Kidney (tissue), 14 donors: ENCODE data around the gene IFI27L1. TPM values are rescaled to one million over a fixed set of nuclear protein-coding genes. Genes with fewer than 3 reads are reported as not detected.

Experiments
- DNase-seq, 5 donors: peaks; one replicate each; pipeline ENCODE4 v3.0.0-alpha.2; 2013 to 2020
- FAIRE-seq: peaks from 2 replicates; lab custom pipeline; 2012; peaks lifted over from hg19 to GRCh38; lab: Jason Lieb, UNC
- H3K27ac ChIP-seq, 2 donors: one replicate each; pipeline ENCODE4 v1.7.0; 2013; ENCODE audit warnings: low read depth in 2 of 2, low read length in 2 of 2, inconsistent platforms in 1 of 2
- H3K27me3 ChIP-seq: one replicate; pipeline ENCODE4 v1.7.1; 2013; ENCODE audit warnings: low read length, inconsistent platforms; ENCODE audit not compliant: control insufficient read depth, insufficient read depth
- H3K36me3 ChIP-seq, 3 donors: one replicate each; pipeline versions ENCODE4 v1.7.0 to v1.7.1; 2013; ENCODE audit warnings: low read length in 3 of 3, control low read depth in 1 of 3, inconsistent platforms in 1 of 3; ENCODE audit not compliant: insufficient read depth in 3 of 3, control insufficient read depth in 2 of 3
- H3K4me1 ChIP-seq, 3 donors: one replicate each; pipeline versions ENCODE4 v1.7.0 to v1.7.1; 2013; ENCODE audit warnings: low read length in 3 of 3, inconsistent platforms in 1 of 3, low read depth in 1 of 3; ENCODE audit not compliant: control insufficient read depth in 2 of 3, insufficient read depth in 2 of 3
- H3K4me3 ChIP-seq, 3 donors: one replicate each; pipeline versions ENCODE4 v1.7.0 to v1.8.1; 2013; ENCODE audit warnings: low read length in 3 of 3, control low read depth in 1 of 3, inconsistent platforms in 1 of 3
- H3K9ac ChIP-seq, 3 donors: one replicate each; pipeline versions ENCODE4 v1.7.0 to v1.7.1; 2013; ENCODE audit warnings: low read length in 3 of 3, control low read depth in 1 of 3, inconsistent platforms in 1 of 3
- H3K9me3 ChIP-seq, 3 donors: one replicate each; pipeline versions ENCODE4 v1.7.0 to v1.7.1; 2013; ENCODE audit warnings: low read length in 3 of 3, control low read depth in 1 of 3, inconsistent platforms in 1 of 3; ENCODE audit not compliant: control insufficient read depth in 2 of 3, insufficient read depth in 1 of 3
- intact Hi-C: fragments of 100-400 bp; cut with DNase I; formaldehyde crosslinking; loops from one replicate; pipeline ENCODE4 v1.11.1; 2022
- polyA plus RNA-seq: library from polyadenylated mRNA; stranded (reverse); fragments of 350-450 nt; fragmentation: Illumina TruSeq; extraction: RNeasy Lipid Tissue Mini Kit (QIAGEN cat#74804); gene quantifications from one replicate; pipeline ENCODE4 v1.2.3, GENCODE V29; 2014; ENCODE audit warnings: low read depth, low replicate concordance; ENCODE audit not compliant: insufficient read depth
- total RNA-seq: library from RNA; stranded (reverse); fragmentation: NEBNext Ultra II Directional; extraction: Animal tissue kit (Norgen Biotek cat#: 25700); gene quantifications from one replicate; pipeline ENCODE4 v1.2.1, GENCODE V29; 2021
- TF ChIP-seq, protein P1 (sequence below): IDR thresholded peaks from 3 replicates; pipeline ENCODE4 v1.5.1; 2012; ENCODE audit warnings: mild to moderate bottlenecking, moderate library complexity, borderline replicate concordance; ENCODE audit not compliant: insufficient read depth; ENCODE audit errors: extremely low read depth
- donor health status: control.
- donor health status: control.
- donor health status: control.
- donor health status: control.
- donor health status: control.
- donor health status: DM: yes; HTN: yes; CAD: no.
- donor health status: Normal renal cell carcinoma (clear cell type).

The IFI27L1 gene
- total and polyA plus RNA-seq, 2 donors from 2014 or later = 22.5 to 30.6 TPM

DNA sequence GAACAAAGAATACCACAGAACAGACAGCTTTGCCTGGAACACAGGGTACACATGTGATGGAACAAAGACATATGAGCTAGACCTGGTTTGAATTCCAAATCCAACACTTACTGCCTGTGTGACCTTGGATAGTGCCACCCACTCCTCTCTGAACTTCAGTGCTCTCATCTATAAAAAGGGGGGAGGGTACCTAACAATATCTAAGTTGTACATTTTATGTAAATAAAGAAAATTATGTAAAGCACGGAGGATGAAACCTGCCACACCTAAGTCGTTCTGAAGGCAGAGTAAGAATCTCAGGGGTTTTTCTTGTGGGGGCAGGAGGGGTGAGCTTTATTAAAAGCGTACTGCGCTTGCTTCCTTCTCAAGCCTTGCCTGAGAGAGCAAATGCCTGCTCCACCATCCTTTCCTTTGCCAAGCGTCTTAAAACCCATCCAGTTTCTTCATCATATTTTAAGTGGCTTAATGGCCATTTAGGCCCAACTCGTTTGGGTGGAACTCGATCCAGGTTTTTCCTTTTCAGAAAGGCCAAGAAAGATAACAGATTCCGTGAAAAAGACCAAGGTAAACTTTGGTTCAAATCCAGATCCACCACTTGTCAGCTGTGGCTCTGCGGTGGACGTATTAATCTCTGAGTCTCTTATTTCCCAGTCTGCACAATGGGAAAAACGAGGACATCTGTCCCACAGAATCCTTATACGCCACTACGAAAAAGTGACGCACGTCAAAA, 1.1 kb upstream of the IFI27L1 start:
- Histone ChIP-seq H3K27me3 (no peaks in the 10 kb centered on the region), H3K36me3 (peaks cover 0 to 19% (median 6%) of the 10 kb centered on the region in 3 donors), H3K9me3 (peaks cover 0 to 4% (median 0%) of the 10 kb centered on the region in 3 donors), H3K27ac (peak overlapping the region; percentile 88 to 90), H3K4me3 (peak overlapping the region; percentile 96 to 97 (median 97)), H3K4me1 (peaks cover 0 to 26% (median 22%) of the 10 kb centered on the region in 3 donors), H3K9ac (peak overlapping the region; percentile 92 to 97 (median 97))
- intact Hi-C loops = no loop called here
- DNase-seq (peak in 2 of 5 donors; percentile 68 to 77), FAIRE-seq (no peak)
- TF ChIP-seq, protein P1, sequence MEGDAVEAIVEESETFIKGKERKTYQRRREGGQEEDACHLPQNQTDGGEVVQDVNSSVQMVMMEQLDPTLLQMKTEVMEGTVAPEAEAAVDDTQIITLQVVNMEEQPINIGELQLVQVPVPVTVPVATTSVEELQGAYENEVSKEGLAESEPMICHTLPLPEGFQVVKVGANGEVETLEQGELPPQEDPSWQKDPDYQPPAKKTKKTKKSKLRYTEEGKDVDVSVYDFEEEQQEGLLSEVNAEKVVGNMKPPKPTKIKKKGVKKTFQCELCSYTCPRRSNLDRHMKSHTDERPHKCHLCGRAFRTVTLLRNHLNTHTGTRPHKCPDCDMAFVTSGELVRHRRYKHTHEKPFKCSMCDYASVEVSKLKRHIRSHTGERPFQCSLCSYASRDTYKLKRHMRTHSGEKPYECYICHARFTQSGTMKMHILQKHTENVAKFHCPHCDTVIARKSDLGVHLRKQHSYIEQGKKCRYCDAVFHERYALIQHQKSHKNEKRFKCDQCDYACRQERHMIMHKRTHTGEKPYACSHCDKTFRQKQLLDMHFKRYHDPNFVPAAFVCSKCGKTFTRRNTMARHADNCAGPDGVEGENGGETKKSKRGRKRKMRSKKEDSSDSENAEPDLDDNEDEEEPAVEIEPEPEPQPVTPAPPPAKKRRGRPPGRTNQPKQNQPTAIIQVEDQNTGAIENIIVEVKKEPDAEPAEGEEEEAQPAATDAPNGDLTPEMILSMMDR = no peak

DNA sequence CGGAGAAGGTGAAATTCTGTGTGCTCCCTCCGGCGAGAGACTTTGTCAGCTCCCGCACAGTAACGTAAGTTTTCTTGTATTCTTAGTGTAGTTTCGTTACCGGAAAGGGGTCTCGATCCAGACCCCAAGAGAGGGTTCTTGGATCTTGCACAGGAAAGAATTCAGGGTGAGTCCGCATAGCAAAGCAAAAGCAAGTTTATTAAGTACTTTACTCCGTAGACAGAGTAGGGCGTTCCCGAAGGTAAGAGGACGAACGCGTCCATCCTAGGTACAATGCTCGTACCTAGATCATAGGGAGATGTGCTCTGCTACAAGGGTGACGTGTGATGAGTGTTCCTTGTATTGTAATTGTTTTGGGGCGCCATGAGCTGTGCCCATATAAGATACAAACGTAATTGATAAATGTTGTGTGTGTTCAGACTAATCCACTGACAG, 293 bp downstream of the IFI27L1 start:
- H3K27ac ChIP-seq = peak overlapping the region; percentile 88 to 90

DNA sequence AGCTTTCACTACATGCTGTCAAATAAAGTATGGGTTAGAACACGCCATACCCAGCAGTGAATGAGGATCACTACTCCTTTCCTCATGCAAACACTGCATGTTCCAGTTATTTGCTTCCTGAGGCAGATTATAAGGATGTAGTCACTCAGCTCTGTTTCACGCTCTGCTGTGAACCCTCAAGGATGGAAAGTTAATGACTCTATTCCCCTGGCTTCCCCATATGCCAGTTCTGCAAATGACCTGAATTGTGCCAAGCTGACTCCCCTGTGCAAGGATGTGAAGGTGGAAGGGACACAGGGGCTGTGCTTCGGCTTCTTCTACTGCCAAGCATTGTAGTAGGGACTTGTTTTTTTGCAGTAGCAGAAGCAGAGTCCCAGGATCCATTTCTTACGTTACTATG, 6.8 kb downstream of the IFI27L1 start:
- H3K4me1 ChIP-seq = no peaks in the 10 kb centered on the region
- intact Hi-C loops = no loop called here
- H3K9ac ChIP-seq = no peak overlapping the region
- no peak overlapping the region for H3K4me3 ChIP-seq
- no peaks in the 10 kb centered on the region for H3K27me3 ChIP-seq
- DNase-seq (no peak), FAIRE-seq (no peak)
- no peaks in the 10 kb centered on the region for H3K36me3 ChIP-seq
- no peak overlapping the region for H3K27ac ChIP-seq
- H3K9me3 ChIP-seq = no peaks in the 10 kb centered on the region
- TF ChIP-seq, protein P1 = no peak

More for the DNA sequence above, 293 bp downstream of the IFI27L1 start:
- TF ChIP-seq, protein P1 = no peak
- Histone ChIP-seq H3K4me3 (peak overlapping the region; percentile 96 to 97 (median 97)), H3K9me3 (no peaks in the 10 kb centered on the region), H3K9ac (peak overlapping the region; percentile 82 to 97 (median 92)), H3K4me1 (peaks cover 0 to 26% (median 22%) of the 10 kb centered on the region in 3 donors), H3K27me3 (no peaks in the 10 kb centered on the region), H3K36me3 (peaks cover 0 to 19% (median 6%) of the 10 kb centered on the region in 3 donors)
- intact Hi-C loops = no loop called here
- DNase-seq (no peak), FAIRE-seq (no peak)
